IPS-NIHi11 (cell line): ENCODE results near the gene FAM25A.
"Not testable (repeated sequence)": the region's sequence is repeated elsewhere in the genome, so short reads cannot be mapped to it uniquely, and the experiment has no call there.

Source experiments
- DNase-seq: peaks from one replicate; pipeline ENCODE4 v3.0.0; 2012; ENCODE audit warnings: mixed read lengths, low spot score

Gene FAM25A

DNA sequence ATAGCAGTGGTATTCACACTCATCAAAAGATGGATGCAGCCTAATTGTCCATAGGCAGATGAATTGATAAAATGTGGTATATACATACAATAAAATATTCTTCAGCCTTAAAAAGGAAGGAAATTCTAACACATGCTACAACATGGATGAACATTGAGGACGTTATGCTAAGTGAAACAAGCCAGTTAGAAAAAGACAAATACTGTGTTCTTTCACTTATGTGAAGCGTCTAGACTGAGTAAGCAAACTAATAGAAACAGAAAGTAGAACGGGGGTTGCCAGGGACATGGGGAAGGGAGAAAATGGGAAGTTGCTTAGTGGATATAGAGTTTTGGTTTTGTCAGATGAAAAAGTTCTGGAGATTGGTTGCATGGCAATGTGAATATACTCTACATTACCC, 6.6 kb upstream of the FAM25A start:
- not testable (repeated sequence) for DNase-seq

- DNase-seq, result not testable (repeated sequence)
Observed at GRCh38 chr10:87014986-87015716, 4.9 kb upstream of the FAM25A start.

DNA sequence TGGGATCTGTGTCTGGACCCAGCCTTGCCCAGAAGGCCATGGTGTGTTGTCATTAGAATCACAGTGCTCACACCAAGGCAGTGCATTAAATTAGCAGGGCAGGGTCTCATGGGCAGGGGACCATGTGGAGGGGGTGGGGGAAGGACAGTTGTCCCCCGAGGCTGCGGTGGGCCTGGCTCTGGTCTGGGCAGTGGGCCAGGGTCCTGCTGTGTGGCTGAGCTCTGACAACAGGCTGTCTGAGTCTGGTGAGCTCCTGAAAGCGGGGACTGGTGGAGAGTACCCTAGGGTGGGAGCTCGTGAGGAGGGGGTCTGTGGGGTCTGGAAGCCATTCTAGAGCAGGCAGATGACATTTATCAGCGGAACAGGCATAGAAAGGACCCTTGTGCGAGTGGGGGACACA, 2.0 kb upstream of the FAM25A start:
- DNase-seq, result not testable (repeated sequence)

DNA sequence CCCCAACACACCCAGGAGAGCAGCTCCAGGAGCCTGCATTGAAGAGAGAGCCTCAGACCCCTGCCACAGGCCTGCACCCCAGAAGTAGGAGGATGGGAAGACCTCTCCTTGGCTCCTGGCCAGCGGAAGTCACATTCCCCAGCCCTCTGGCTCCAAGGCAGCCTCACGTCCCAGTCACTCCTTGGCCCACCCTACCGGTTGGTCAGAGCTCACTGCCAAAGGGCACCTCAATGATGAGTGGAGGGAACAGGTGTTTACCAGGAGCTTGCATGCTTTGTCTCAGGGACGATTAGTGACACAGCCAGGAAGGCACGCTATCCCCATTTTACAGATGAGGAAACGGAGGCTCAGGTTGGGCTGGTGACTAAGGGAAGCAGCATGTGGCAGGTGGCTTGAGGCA, 1.0 kb upstream of the FAM25A start:
- DNase-seq, result not testable (repeated sequence)

DNA sequence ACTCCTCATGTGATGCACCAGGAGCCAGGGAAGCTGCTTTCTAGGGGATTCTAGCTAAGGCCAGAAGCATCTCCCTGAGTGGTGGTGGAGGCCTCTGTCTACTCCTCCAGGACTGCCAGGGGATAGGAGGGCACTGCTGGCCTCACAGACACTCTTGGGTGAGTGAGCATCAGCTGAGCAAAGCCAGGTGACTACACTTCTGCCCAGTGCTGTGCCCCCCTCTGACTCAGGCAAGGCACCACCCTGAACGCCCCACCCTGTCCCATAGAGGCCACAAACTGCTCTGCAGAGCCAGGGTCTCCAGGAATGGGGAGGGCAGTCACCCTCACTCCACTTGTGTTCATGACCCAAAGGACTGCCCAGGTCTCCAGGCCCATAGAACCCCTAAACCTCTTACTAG, 590 bp upstream of the FAM25A start:
- DNase-seq, result not testable (repeated sequence)

DNA sequence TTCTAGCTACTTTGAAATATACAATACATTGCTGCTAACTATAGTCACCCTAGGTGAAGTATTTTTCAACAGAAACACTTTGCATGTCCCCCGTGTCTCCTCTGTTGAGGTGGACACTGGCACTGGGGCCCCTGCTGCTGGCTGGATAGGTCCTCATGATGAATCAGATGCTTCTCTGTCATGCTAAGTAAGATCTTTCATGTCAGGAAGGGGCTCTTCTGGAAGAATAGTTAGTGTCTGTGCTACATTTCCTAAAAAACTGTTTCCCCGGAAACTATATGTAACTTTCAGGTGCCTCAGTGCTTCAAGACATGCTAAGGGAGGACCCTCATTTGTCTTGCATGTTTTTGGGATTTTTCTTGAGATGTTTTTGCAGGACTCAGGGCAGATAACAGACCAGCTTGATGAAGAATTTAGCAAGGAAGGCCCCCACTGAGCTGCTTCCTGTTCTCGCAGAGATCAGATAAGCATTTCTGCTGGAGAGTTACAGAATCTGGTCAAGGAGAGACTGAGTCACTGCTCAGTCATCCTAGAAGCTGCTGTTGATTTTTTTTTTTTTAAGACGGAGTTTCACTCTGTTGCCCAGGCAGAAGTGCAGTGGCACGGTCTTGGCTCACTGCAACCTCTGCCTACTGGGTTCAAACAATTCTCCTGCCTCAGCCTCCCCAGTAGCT, 5.3 kb downstream of the FAM25A start:
- not testable (repeated sequence) for DNase-seq

DNA sequence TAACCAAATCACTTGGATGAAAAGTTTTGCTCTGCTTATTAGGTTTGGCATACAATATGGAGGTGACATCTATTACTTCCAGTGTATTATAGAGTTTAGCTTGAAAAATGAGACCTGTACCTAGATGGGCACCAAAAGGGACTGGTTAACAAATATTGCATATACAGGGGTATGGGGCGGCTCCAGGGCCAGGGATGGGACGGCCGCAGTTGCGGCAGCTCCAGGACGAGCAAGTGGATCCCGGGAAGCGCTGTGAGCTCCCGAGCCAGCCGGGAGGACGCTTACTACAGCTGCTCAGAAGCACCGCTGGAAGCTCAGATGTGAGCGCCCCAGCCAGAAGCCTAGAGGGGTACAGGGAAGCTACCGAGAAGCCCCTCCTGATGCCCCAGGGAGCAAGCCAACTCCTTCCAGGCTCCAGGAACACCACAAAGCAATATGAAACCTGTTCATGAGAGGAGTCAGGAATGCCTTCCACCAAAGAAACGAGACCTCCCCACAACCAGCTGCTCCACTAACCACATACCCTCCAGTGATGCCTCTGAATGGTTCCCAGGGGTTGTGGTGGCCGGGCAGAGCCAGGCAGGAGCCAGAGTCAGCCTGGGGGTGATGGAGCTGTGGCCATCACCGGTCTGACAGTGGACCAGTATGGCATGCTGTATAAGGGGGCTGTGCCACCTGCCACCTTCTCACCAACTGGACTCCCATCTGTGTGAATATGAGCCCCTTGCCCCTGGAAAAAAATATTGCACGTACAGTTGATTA, 6.8 kb downstream of the FAM25A start:
- not testable (repeated sequence) for DNase-seq

DNA sequence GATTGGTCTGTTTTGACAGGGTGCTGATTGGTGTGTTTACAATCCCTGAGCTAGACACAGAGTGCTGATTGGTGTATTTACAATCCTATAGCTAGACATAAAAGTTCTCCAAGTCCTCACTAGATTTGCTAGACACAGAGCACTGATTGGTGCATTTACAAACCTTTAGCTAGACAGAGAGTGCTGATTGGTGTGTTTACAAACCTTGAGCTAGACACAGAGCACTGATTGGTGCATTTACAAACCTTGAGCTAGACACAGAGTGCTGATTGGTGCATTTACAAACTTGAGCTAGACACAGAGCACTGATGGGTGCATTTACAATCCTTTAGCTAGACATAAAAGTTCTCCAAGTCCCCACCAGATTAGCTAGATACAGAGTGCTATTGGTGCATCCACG, 10.3 kb downstream of the FAM25A start:
- not testable (repeated sequence) for DNase-seq

GRCh38 chr10:87030912-87031635, 11.0 kb downstream of the FAM25A start:
- DNase-seq, result no peak

DNA sequence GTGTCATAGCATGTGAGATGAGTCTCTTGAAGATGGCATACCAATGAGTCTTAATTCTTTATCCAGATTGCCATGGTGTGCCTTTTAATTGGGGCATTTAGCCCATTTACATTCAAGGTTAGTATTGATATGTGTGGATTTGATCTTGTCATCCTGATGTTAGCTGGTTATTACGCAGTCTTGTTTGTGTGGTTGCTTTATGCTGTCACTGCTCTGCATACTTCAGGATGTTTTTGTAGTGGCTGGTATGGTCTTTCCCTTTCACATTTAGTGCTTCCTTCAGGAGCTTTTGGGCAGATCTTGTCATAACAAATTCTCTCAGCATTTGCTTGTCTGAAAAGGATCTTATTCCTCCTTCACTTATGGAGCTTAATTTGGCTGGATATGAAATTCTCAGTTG, 16.5 kb downstream of the FAM25A start:
- no peak for DNase-seq

DNA sequence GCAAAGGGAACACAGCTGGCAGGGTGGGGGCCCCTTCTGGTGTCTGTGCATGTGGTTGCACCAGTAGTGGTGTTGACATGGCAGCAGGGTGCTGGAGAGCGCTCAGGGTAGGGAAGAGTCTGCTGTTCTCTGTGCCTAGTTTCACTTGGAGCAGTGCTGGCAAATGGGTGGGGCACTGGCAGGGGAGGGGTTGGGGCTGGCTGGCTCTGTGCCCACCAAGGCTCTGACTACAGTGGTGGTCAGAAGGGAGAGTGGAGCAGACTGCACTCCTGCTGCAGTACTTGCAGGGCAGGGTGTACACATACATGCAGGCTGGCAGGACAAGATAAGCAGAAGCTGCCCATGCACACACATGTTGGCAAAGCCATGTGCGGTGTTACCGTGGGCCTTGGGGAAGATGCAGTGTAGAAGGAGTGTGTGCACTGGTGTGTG, 18.2 kb downstream of the FAM25A start:
- DNase-seq, result peak; percentile 6

DNA sequence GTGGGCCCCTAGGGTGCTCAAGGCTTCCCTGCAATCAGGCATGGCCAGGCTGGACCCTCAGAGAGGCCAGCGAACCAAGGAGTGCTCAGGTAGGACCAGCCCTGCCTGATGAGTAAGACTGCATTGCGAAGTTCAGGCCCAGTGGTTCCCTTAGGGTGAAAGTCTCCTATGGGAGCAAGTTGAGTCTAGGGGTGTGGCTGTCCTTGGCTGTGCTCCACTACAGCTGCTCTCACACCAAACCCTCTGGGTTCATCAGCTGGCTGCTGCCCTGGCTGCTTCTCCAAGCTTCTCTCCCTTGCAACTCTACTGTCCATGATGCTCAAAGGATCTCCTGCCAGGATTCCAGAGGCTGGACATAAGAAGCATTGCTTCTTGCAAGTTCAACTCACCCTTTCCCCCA, 18.7 kb downstream of the FAM25A start:
- no peak for DNase-seq

- not testable (repeated sequence) for DNase-seq
Observed at GRCh38 chr10:87043579-87043978, 23.5 kb downstream of the FAM25A start.

GRCh38 chr10:87045434-87045938, 25.4 kb downstream of the FAM25A start:
- no peak for DNase-seq

DNA sequence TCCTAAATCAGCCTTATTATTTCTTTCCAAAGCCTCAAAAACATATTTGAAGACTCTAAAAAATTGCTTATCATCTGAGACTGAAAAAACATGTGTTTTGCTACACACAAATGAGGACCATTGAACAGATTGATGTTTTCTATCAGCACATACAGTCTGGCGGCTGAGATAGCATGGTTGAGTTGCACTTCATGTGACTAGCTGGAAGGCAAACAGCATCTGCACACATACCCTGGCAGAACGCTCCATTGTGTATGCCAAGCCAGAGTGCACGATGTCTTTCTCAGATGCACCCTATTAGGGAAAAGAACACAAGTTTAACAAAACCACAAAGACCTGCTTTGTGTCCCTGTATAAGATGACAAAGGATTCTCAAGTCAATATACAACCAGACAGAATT, 33.0 kb downstream of the FAM25A start:
- DNase-seq, result no peak

DNA sequence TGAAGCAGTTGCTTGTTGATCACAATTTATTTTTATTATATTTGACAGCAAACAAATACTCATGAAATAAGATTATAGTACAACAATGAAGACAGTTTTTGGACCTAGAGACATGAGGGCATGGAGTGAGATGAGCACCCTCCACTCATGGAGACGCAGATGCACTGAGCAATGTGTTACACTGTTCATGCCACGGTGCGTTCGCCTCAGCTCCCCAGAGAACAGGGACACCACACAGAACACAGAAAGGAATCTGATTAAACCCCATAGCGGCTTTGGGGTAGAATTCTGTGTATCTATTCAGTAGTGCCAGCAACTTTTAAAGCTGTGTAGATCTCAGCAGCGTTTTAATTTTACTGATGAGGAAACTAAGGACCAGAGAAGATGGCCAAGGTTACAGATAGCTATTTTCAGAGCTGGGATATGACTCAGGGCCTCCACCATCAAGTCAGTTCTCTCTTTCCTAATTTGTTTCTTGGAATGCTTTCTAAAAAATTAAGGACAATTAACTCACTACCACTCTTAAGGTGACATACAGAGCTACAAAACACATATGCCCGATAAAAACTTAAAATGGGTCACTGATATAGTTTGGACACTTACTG, 33.6 kb downstream of the FAM25A start:
- DNase-seq, result no peak

DNA sequence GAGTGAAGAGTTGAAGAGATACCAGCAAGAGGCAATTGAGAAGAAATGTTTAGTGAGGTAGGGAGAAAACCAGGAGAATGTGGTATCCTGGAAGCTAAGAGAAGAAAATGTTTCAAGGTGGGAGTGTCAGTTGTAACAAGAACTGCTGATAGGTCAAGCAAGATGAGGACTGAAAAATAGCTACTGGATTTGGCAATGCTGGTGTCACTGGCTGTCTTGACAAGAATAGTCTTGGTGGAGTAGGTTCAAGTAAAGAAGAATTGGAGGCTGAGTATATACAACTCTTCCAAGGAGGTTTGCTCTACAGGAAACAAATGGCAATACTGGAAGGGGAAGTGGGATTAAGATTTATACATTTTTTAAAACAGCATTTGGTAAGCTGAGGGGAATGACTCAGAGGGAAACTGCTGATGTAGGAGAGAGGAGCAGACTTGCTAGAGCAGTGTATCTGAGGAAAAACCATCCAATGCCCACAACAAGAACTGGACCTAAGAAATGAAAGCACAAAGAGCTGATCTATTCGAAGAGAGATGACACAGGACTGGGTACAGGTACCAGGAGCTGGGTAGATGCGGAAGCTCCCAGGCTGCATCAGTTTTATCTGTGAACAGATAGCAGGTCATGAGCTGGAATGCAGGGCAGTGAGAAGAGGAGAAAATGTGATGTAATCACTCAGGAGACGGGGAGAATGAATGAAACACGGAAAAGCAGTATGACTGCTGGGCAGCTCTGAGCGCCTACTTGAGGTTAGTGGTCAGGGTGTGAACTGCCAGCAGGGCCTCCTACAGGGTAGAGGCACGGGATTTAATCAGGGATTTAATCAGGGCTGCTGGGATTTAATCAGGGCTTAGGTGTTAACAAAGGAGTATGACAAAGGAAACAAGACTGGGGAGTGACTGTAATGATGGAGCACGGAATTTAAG, 34.5 kb downstream of the FAM25A start:
- no peak for DNase-seq

DNA sequence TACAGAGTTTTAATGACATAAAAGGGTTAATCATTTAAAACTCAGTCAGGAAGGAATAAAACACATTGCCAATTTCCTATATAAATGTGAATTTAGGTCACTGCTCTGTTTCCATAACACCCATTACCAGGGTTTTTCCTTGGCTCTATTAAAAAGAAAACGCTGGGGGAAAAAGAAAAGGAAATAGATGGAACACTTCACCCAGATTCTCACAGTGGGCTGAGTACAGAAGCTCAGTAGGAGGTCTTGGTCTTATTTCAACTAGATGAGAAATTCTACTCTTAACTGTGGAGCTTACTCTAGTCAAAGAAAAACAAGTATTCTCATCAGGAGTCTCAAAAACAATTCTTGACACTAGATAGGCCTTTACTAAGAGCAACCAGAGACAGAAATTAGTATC, 38.1 kb downstream of the FAM25A start:
- DNase-seq, result no peak

GRCh38 chr10:87059401-87059800, 39.3 kb downstream of the FAM25A start:
- no peak for DNase-seq

DNA sequence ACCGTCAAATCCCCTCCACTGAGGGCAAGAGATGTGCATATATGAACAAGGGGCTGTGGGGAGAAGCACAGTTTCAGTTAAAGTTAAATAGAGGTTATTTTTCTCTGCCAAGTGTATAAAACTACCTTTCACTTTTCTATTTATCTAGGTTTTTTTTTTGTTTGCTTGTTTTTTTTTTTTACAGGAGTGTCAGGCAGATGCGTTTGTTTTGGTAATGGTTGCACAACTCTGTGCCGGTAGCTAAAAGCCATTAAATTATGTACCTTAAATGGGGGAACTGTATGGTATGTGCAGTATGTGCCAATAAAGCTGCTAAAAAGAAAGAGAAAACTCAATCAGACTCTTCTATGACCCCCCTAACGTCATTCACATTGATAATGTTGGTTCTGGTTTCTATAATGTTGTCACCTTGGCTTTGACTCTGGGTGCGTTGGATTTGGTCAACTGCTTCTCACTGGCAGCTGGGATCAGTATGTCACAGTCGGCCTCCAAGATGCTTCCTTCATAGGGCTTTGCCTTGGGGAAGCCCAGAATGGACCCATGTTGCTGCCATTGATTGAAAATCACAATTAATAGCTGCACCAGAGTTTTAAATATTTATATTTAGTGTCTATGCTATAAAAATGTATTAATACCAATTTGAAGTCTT, 40.3 kb downstream of the FAM25A start:
- DNase-seq, result no peak
